CD14-positive monocyte (primary cell): ENCODE results near the gene SLC38A10. TPM values are rescaled to one million over a fixed set of nuclear protein-coding genes. Genes with fewer than 3 reads are reported as not detected.

ENCODE experiments used
- DNase-seq, 3 donors: peaks; one replicate each; pipeline ENCODE4 v3.0.0-alpha.2; 2011 to 2022
- H2AFZ ChIP-seq: 2 replicates; pipeline ENCODE4 v1.6.0; 2012; ENCODE audit warnings: mild to moderate bottlenecking, low read depth, low read length, inconsistent platforms; ENCODE audit not compliant: insufficient read depth, poor library complexity, severe bottlenecking
- H3K27ac ChIP-seq, 2 donors: 1 replicate in 1 of 2; 2 replicates in 1 of 2; pipeline ENCODE4 v1.5.1; 2012 to 2013; ENCODE audit warnings: low read length in 2 of 2, control low read depth in 1 of 2, inconsistent platforms in 1 of 2, low read depth in 1 of 2, mild to moderate bottlenecking in 1 of 2
- H3K27me3 ChIP-seq, 2 donors: one replicate each; pipeline versions ENCODE4 v1.6.0 to v1.6.1; 2011 to 2013; ENCODE audit warnings: low read length in 2 of 2; ENCODE audit not compliant: control insufficient read depth in 2 of 2, insufficient read depth in 2 of 2
- H3K36me3 ChIP-seq, 2 donors: replicated peaks in 1 of 2; 1 replicate in 1 of 2; 2 replicates in 1 of 2; pipeline versions ENCODE4 v1.5.1 to v1.6.1; 2012 to 2013; ENCODE audit warnings: low read length in 2 of 2, control low read depth in 1 of 2, inconsistent platforms in 1 of 2, mild to moderate bottlenecking in 1 of 2; ENCODE audit not compliant: insufficient read depth in 2 of 2, control insufficient read depth in 1 of 2
- H3K4me1 ChIP-seq, 2 donors: 1 replicate in 1 of 2; 2 replicates in 1 of 2; pipeline versions ENCODE4 v1.5.1 to v1.6.1; 2012 to 2013; ENCODE audit warnings: low read length in 2 of 2, control low read depth in 1 of 2, inconsistent platforms in 1 of 2, mild to moderate bottlenecking in 1 of 2, moderate library complexity in 1 of 2; ENCODE audit not compliant: insufficient read depth in 2 of 2, control insufficient read depth in 1 of 2
- H3K4me2 ChIP-seq: replicated peaks from 2 replicates; pipeline ENCODE3; 2012; ENCODE audit warnings: low read length, moderate library complexity, mild to moderate bottlenecking; ENCODE audit not compliant: poor library complexity, severe bottlenecking; ENCODE audit errors: extremely low read depth
- H3K4me3 ChIP-seq, 3 experiments: fragments of 200-600 bp in 1 of 3; sonication (generic) in 1 of 3; replicated peaks in 1 of 3; 1 replicate in 2 of 3; 2 replicates in 1 of 3; pipeline ENCODE4 v1.5.1; 2011 to 2013; ENCODE audit warnings: low read length in 3 of 3, mild to moderate bottlenecking in 3 of 3, control low read depth in 2 of 3, low read depth in 2 of 3, inconsistent platforms in 1 of 3, moderate library complexity in 1 of 3
- H3K79me2 ChIP-seq: 2 replicates; pipeline ENCODE4 v1.6.0; 2012; ENCODE audit warnings: mild to moderate bottlenecking, control low read depth, inconsistent platforms, low read length, moderate library complexity; ENCODE audit not compliant: insufficient read depth
- H3K9ac ChIP-seq: 2 replicates; pipeline ENCODE4 v1.6.0; 2017; ENCODE audit warnings: low read length, mild to moderate bottlenecking; ENCODE audit not compliant: insufficient read depth, poor library complexity, severe bottlenecking
- H3K9me3 ChIP-seq, 2 donors: replicated peaks in 1 of 2; 1 replicate in 1 of 2; 2 replicates in 1 of 2; pipeline versions ENCODE4 v1.5.1 to v1.6.1; 2012 to 2013; ENCODE audit warnings: low read length in 2 of 2, control low read depth in 1 of 2; ENCODE audit not compliant: control insufficient read depth in 1 of 2, insufficient read depth in 1 of 2
- H4K20me1 ChIP-seq: 2 replicates; pipeline ENCODE4 v1.6.0; 2012; ENCODE audit warnings: mild to moderate bottlenecking, low read length, control low read depth, moderate library complexity; ENCODE audit not compliant: insufficient read depth
- H3K27ac Mint-ChIP-seq, 7 donors: one replicate each; pipeline ENCODE4 v1.8.0; 2020; ENCODE audit warnings: mild to moderate bottlenecking in 7 of 7, mixed read lengths in 7 of 7, moderate library complexity in 6 of 7, inconsistent platforms in 2 of 7
- H3K27me3 Mint-ChIP-seq, 3 donors: one replicate each; pipeline ENCODE4 v1.8.0; 2021 to 2022; ENCODE audit warnings: low read depth in 3 of 3, mild to moderate bottlenecking in 3 of 3, mixed read lengths in 3 of 3, moderate library complexity in 3 of 3, inconsistent platforms in 1 of 3
- H3K36me3 Mint-ChIP-seq, 2 donors: one replicate each; pipeline ENCODE4 v1.8.0; 2020; ENCODE audit warnings: mixed read lengths in 2 of 2, inconsistent platforms in 1 of 2, mild to moderate bottlenecking in 1 of 2
- H3K4me1 Mint-ChIP-seq: one replicate; pipeline ENCODE4 v1.8.0; 2020; ENCODE audit warnings: mild to moderate bottlenecking, mixed read lengths
- H3K4me3 Mint-ChIP-seq, 2 donors: one replicate each; pipeline ENCODE4 v1.8.0; 2020; ENCODE audit warnings: mild to moderate bottlenecking in 2 of 2, mixed read lengths in 2 of 2, moderate library complexity in 1 of 2
- H3K9me3 Mint-ChIP-seq, 7 donors: one replicate each; pipeline ENCODE4 v1.8.0; 2020 to 2022; ENCODE audit warnings: mixed read lengths in 7 of 7, mild to moderate bottlenecking in 6 of 7, moderate library complexity in 6 of 7, inconsistent platforms in 2 of 7
- WGBS: methylation state at CpG from one replicate; pipeline ENCODE4 v1.1.5; 2013; ENCODE audit warnings: missing lambda C conversion rate; ENCODE audit not compliant: insufficient coverage; 5-methylcytosine and 5-hydroxymethylcytosine counted together
- intact Hi-C, 2 donors: fragments of 100-400 bp; cut with micrococcal nuclease; formaldehyde crosslinking; loops; one replicate each; pipeline versions ENCODE4 v1.15.0 to v1.15.1; 2023
- polyA plus RNA-seq, 3 donors: library from polyadenylated mRNA; depleted of rRNA in 1 of 3; unstranded in 2 of 3; stranded (reverse) in 1 of 3; fragments of 300-500 nt in 2 of 3; fragments of >200 nt in 1 of 3; fragmentation: Illumina TruSeq in 2 of 3; gene quantifications; 1 replicate in 2 of 3; 2 replicates in 1 of 3; pipeline ENCODE4 v1.2.3, GENCODE V29; 2012 to 2021
- TF ChIP-seq, protein P1 (sequence below): fragments of 200-600 bp; IDR thresholded peaks from one replicate; pipeline ENCODE4 v1.8.0; 2022; ENCODE audit warnings: antibody characterized with exemption, mild to moderate bottlenecking

The SLC38A10 gene
- polyA plus RNA-seq, 3 donors = 50.8 to 76.1 (median 68.4) TPM

DNA sequence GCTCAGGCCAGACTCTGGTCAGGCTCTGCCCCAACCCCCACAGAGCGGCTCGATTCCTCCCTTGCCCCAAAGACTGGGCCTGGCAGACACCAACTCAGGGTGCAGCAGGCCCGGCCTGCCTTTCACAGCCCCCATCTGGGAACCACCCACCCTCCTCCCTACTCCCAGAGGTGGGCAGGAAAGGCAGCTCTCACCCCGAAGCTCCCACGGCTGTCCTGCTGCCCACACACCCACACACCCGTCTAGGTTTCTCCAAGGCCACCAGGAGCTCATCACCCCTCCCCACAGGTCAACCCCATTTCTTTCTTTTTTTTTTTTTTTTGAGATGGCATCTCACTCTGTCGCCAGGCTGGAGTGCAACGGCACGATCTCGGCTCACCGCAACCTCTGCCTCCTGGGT is 76.1 kb downstream of the SLC38A10 start:
- Histone ChIP-seq H3K4me1 (peaks cover 18 to 25% of the 10 kb centered on the region in 2 donors), H4K20me1 (no peaks in the 10 kb centered on the region), H3K9me3 (no peaks in the 10 kb centered on the region), H3K27me3 (no peaks in the 10 kb centered on the region), H3K36me3 (peaks cover 4 to 5% of the 10 kb centered on the region in 2 donors), H3K27ac (no peak overlapping the region), H3K4me3 (no peak overlapping the region), H3K4me2 (no peak overlapping the region), H2AFZ (no peak overlapping the region), H3K79me2 (peaks cover 4% of the 10 kb centered on the region), H3K9ac (no peak overlapping the region)
- WGBS = 89% methylated on average over 7 of the region's 11 CpGs
- TF ChIP-seq, protein P1, sequence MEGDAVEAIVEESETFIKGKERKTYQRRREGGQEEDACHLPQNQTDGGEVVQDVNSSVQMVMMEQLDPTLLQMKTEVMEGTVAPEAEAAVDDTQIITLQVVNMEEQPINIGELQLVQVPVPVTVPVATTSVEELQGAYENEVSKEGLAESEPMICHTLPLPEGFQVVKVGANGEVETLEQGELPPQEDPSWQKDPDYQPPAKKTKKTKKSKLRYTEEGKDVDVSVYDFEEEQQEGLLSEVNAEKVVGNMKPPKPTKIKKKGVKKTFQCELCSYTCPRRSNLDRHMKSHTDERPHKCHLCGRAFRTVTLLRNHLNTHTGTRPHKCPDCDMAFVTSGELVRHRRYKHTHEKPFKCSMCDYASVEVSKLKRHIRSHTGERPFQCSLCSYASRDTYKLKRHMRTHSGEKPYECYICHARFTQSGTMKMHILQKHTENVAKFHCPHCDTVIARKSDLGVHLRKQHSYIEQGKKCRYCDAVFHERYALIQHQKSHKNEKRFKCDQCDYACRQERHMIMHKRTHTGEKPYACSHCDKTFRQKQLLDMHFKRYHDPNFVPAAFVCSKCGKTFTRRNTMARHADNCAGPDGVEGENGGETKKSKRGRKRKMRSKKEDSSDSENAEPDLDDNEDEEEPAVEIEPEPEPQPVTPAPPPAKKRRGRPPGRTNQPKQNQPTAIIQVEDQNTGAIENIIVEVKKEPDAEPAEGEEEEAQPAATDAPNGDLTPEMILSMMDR = no peak
- Mint-ChIP-seq H3K36me3 (peaks cover 13 to 29% of the 10 kb centered on the region in 2 donors), H3K9me3 (no peaks in the 10 kb centered on the region), H3K4me3 (no peak overlapping the region), H3K27me3 (peaks cover 0 to 5% (median 3%) of the 10 kb centered on the region in 3 donors), H3K27ac (no peak overlapping the region), H3K4me1 (peaks cover 18% of the 10 kb centered on the region)
- intact Hi-C loops = no loop called here
- DNase-seq = no peak

DNA sequence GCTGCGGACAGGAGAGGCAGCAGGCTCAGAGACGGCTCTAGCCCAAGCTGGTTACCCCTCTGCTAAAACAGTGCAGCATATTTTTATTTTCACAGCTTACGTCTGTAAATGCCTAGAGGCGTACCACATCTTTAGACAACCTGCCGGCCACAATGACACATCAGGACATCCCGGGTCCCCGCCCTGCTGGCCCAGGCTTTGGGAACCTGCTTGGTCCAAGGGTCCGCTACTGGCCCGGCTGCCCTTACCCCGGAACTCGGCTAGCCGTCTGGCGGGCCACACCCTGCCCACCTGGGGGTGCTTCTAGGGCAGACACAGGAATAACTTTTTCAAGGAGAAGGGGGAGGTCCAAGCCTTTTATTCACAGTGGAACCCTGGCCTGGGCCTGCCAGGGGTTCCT is 76.6 kb downstream of the SLC38A10 start:
- H3K4me1 Mint-ChIP-seq = peaks cover 13% of the 10 kb centered on the region
- no peaks in the 10 kb centered on the region for H3K9me3 ChIP-seq
- no peak for DNase-seq
- H2AFZ ChIP-seq = no peak overlapping the region
- H3K27me3 Mint-ChIP-seq = peaks cover 0 to 5% (median 3%) of the 10 kb centered on the region in 3 donors
- TF ChIP-seq, protein P1 = no peak
- WGBS = 87% methylated on average over 7 of the region's 13 CpGs
- H3K4me2 ChIP-seq = no peak overlapping the region
- H3K27ac ChIP-seq = no peak overlapping the region
- peak overlapping the region in 1 of 7 donors; percentile 8 for H3K27ac Mint-ChIP-seq
- no peaks in the 10 kb centered on the region for H3K27me3 ChIP-seq
- no peaks in the 10 kb centered on the region for H4K20me1 ChIP-seq
- H3K36me3 Mint-ChIP-seq = peaks cover 16 to 29% of the 10 kb centered on the region in 2 donors
- H3K9ac ChIP-seq = no peak overlapping the region
- no peak overlapping the region for H3K4me3 Mint-ChIP-seq
- H3K4me3 ChIP-seq = no peak overlapping the region
- H3K79me2 ChIP-seq = peaks cover 4% of the 10 kb centered on the region
- peaks cover 13 to 20% of the 10 kb centered on the region in 2 donors for H3K4me1 ChIP-seq
- H3K36me3 ChIP-seq = peaks cover 4 to 5% of the 10 kb centered on the region in 2 donors
- intact Hi-C loops = no loop called here
- no peaks in the 10 kb centered on the region for H3K9me3 Mint-ChIP-seq
